Measurements from ENCODE around the gene ACKR3. TPM values are rescaled to one million over a fixed set of nuclear protein-coding genes. Genes with fewer than 3 reads are reported as not detected.

The ACKR3 gene
- total and polyA plus RNA-seq, 4 donors: 6.8 to 30.2 (median 14.4) TPM

GRCh38 chr2:236572482-236572881 is 2.9 kb downstream of the ACKR3 start:
- H3K27me3 ChIP-seq (ENCODE audit: control insufficient read depth in 3 of 3, insufficient read depth in 3 of 3, low read length in 2 of 3): no peaks in the 10 kb centered on the region
- DNase-seq: peak in 1 of 3 donors; percentile 24
- no peak for TF ChIP-seq CTCF (IDR thresholded peaks at IDR 0.05; ENCODE audit: control extremely low read depth, extremely low read depth)
- H3K9me3 ChIP-seq (ENCODE audit: control insufficient read depth in 4 of 4, insufficient read depth in 3 of 4, low read length in 3 of 4): no peaks in the 10 kb centered on the region
- no peak for ATAC-seq (ENCODE audit: insufficient read depth, low FRiP score)
- H3K36me3 ChIP-seq (ENCODE audit: control insufficient read depth in 4 of 4, insufficient read depth in 4 of 4, low read length in 4 of 4): no peaks in the 10 kb centered on the region
- WGBS, 2 donors: 77 to 91% methylated on average over 9 of the region's 9 CpGs
- peak overlapping the region in 1 of 2 donors; percentile 13 for H3K27ac ChIP-seq (ENCODE audit: low read depth in 1 of 2, low read length in 1 of 2)
- H3K9ac ChIP-seq (ENCODE audit: insufficient read depth in 1 of 2, low read length in 2 of 2): no peak overlapping the region
- H3K4me3 ChIP-seq: peak overlapping the region; percentile 2
- H3K4me1 ChIP-seq (ENCODE audit: control insufficient read depth in 5 of 5, insufficient read depth in 5 of 5, low read length in 5 of 5): peaks cover 6 to 71% (median 16%) of the 10 kb centered on the region in 5 donors

- H3K4me3 ChIP-seq: no peak overlapping the region
- DNase-seq (no peak), ATAC-seq (ENCODE audit: insufficient read depth, low FRiP score) (no peak)
- H3K4me1 ChIP-seq (ENCODE audit: control insufficient read depth in 5 of 5, insufficient read depth in 5 of 5, low read length in 5 of 5): peaks cover 3 to 66% (median 16%) of the 10 kb centered on the region in 5 donors
- H3K36me3 ChIP-seq (ENCODE audit: control insufficient read depth in 4 of 4, insufficient read depth in 4 of 4, low read length in 4 of 4): no peaks in the 10 kb centered on the region
- no peak overlapping the region for H3K27ac ChIP-seq (ENCODE audit: low read depth in 1 of 2, low read length in 1 of 2)
- no peaks in the 10 kb centered on the region for H3K9me3 ChIP-seq (ENCODE audit: control insufficient read depth in 4 of 4, insufficient read depth in 3 of 4, low read length in 3 of 4)
- H3K9ac ChIP-seq (ENCODE audit: insufficient read depth in 1 of 2, low read length in 2 of 2): no peak overlapping the region
- no peaks in the 10 kb centered on the region for H3K27me3 ChIP-seq (ENCODE audit: control insufficient read depth in 3 of 3, insufficient read depth in 3 of 3, low read length in 2 of 3)
- WGBS, 2 donors: 93 to 94% methylated on average over 12 of the region's 12 CpGs
- TF ChIP-seq CTCF (IDR thresholded peaks at IDR 0.05; ENCODE audit: control extremely low read depth, extremely low read depth): no peak
Measured at GRCh38 chr2:236573066-236573929, 3.7 kb downstream of the ACKR3 start.

GRCh38 chr2:236574000-236574399 is 4.4 kb downstream of the ACKR3 start:
- WGBS, 2 donors: 95 to 96% methylated on average over 14 of the region's 14 CpGs
- Histone ChIP-seq H3K27ac (ENCODE audit: low read depth in 1 of 2, low read length in 1 of 2) (no peak overlapping the region), H3K4me1 (ENCODE audit: control insufficient read depth in 5 of 5, insufficient read depth in 5 of 5, low read length in 5 of 5) (peaks cover 3 to 62% (median 16%) of the 10 kb centered on the region in 5 donors), H3K9ac (ENCODE audit: insufficient read depth in 1 of 2, low read length in 2 of 2) (no peak overlapping the region), H3K9me3 (ENCODE audit: control insufficient read depth in 4 of 4, insufficient read depth in 3 of 4, low read length in 3 of 4) (no peaks in the 10 kb centered on the region), H3K36me3 (ENCODE audit: control insufficient read depth in 4 of 4, insufficient read depth in 4 of 4, low read length in 4 of 4) (no peaks in the 10 kb centered on the region), H3K27me3 (ENCODE audit: control insufficient read depth in 3 of 3, insufficient read depth in 3 of 3, low read length in 2 of 3) (no peaks in the 10 kb centered on the region), H3K4me3 (no peak overlapping the region)
- TF ChIP-seq CTCF (IDR thresholded peaks at IDR 0.05; ENCODE audit: control extremely low read depth, extremely low read depth): no peak
- DNase-seq (no peak), ATAC-seq (ENCODE audit: insufficient read depth, low FRiP score) (no peak)

All from lung (tissue), 12 donors.